Forelimb muscle (tissue), 1 donor: ENCODE measurements around the gene RPL10. TPM values are rescaled to one million over a fixed set of nuclear protein-coding genes. Genes with fewer than 3 reads are reported as not detected.
A peak's percentile ranks its signal among the peaks of the same experiment; 100 is the strongest.

ENCODE experiments used
- DNase-seq: peaks from one replicate; pipeline ENCODE4 v3.0.0-alpha.2; 2013; ENCODE audit warnings: low read depth
- polyA plus RNA-seq: library from polyadenylated mRNA; unstranded; fragments of 120-200 nt; gene quantifications from one replicate; pipeline ENCODE4 v1.2.1, GENCODE V29; 2013; ENCODE audit not compliant: insufficient read length

Gene RPL10
- polyA plus RNA-seq, 1 donor, result 6,186 TPM

DNA sequence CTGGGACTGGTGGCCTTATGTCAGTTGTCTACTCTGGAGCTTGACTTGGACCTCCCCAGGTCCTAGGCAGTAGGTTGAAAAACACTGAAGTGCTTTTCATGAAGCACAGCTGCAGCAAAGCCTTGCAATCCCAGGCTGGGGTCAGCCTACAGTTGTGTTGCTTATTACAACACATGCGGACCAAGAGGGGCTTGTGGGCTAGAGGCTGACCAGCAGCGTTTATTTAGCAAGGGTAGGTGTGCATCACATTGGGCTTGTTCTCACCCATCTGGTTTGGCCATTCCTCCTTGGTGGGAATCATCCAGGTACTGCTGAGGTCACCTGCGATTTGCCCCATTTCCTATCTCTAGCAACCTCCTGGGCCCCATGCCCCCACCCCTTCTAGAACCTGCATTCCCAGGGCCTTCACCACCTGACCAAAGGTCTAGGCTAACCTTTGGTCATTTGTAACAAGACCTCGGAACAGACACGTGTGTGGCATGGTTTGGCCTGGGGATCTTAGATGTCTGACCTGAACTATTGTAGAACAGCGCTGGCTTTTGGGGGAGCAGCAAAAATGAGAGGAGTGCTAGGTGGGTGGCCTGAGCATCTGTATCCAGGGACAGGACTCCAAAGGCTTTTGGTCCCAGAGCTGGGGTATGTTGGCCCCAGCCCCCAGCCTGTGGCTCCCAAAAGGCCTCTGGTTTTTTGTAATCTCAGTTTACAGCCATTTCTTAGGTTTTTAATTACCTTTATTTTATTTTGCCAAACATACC lies 3.0 kb downstream of the RPL10 start:
- no peak for DNase-seq

DNA sequence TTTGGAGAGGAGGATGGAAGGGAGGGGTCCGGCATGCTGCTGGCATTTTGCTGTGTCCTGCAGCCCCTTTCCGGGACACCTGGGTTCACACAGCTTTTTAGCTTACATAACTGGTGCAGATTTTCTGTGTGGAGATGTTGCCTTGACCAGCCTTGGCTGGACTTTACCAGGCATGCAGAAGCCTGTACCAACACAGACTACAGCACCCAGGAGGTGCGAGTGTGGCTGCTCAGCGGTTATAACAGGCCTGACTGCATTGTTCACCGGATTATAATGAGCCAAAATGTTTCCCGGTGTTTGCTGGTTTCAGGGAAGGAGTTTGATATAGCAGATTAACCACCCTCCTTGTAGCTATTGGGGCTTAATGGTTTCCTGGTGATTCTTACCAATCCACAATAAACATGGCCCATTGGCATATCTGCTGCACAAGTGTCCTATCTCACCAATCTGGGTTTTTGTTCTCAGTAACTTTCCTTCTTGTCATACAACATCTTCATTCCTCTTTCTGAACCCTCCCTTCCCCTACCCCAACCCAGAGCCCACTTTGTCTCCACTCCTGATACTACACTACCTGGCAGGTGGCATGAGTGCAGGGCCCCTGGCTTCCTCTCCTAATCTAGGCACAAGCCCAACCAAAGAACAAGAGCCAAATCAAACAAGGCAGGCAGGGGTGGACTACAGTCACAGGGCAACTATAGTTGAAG lies 3.9 kb downstream of the RPL10 start:
- no peak for DNase-seq

DNA sequence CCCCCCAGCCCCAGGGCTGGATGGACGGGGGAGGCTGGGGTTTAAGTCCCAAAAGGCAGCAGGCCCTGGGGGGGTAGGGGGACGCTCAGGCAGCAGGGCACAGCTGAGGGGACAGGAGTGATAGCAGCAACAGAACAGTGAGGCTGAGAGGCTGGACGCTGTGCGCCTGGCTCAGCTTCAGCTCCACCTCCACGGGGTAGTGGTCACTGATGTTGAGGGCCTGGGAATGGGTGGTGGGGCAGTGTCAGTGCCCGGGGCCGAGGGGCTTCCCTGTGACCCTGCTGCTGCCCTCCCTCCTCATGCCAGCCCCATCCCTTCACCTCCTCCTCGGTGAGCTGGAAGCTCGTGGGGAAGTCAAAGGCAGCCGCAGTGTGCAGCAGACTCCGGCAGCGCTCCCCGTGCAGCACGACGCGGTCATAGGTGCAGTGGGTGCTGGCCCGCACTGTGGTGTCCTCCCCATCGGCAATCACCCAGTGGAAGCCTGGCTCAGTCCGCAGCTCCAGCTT lies 4.5 kb downstream of the RPL10 start:
- no peak for DNase-seq

DNA sequence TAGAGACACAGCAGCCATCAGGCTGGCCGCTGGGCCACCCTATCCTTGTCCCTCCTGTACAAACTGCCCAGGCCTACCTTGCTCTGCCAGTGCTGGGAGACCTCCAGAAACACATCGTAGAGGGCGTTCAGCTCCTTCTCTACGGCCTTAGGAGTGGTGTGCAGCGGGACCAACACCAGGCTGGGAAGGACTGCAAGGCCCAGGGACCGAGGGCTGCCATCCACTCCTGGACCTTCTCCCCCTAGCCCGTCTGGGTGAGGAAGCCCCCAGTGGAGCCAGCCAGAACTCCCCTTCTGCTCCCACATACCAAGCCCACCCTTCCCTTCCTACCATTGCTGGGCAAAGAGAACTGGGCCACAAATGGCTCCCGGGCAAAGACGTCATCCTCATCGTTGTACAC lies 5.0 kb downstream of the RPL10 start:
- no peak for DNase-seq

DNA sequence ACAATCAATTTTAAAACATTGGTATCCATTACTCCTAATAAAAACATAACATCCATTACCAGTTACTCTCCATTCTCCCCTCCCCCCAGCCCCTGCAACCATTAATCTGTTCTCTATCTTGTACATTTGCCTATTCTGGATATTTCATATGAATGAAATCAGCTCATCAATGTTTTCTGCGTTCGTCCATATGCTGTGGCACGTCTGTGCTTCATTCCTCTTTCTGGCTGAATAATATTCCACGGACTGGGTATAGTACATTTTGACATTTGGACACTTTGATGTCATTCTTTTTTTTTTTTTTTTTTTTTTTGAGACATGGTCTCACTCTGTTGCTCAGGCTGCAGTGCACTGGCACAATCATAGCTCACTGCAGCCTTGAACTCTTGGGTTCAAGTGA lies 5.7 kb downstream of the RPL10 start:
- no peak for DNase-seq

DNA sequence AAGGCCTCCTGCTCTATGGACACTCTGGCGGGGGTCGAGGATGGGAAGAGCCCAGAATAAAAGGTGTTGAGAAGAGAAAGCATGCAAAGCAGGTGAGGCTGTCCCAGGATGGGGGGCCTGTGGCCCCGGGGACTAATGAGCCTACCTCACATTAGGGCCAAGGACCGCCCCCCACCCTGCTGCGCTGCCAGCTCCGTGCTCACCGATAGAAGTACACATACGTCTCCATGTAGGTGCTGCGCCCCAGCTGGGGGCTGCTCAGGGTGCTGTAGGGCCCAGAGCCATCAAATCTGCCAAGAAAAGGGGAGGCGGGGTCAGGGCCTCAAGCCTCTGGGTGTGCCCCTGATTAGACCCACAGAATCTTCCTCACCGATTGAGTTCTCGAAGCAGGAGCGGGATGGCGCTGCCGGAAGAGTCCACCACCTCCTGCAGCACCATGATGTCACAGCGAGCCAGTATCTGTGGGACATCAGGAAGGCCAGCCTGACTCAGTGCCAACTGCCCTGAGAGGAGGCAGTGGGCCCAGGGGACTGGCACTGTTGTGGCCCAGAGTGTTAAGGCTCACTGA lies 6.5 kb downstream of the RPL10 start:
- DNase-seq, result no peak

DNA sequence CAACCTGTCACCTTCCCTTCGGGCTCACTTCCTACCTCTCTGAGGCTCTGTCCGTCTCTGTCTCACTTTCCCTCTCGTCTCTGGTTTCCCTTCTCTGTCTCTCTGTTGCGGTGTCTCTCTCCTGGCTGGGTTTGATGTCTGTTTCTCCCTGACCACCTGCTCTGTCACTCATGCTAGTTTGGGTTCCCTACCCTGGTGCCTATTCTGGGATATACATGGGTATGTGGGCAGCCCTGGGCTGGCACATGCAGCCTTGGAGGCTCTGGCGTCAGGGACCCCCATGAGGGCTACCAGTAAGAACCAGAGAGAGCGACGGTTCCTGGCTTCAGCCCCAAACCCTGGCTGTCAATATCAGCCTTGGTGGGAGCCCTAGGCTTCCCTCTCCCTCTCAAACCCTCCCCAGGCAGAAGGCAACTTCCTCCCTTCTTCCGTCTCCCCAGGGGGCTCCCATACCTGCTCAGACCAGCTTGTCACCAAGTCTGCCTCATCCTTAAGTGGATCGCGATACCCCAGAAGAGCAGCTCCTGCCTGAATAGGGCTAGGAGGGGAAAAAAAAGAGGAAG lies 10.6 kb downstream of the RPL10 start:
- DNase-seq, result no peak

DNA sequence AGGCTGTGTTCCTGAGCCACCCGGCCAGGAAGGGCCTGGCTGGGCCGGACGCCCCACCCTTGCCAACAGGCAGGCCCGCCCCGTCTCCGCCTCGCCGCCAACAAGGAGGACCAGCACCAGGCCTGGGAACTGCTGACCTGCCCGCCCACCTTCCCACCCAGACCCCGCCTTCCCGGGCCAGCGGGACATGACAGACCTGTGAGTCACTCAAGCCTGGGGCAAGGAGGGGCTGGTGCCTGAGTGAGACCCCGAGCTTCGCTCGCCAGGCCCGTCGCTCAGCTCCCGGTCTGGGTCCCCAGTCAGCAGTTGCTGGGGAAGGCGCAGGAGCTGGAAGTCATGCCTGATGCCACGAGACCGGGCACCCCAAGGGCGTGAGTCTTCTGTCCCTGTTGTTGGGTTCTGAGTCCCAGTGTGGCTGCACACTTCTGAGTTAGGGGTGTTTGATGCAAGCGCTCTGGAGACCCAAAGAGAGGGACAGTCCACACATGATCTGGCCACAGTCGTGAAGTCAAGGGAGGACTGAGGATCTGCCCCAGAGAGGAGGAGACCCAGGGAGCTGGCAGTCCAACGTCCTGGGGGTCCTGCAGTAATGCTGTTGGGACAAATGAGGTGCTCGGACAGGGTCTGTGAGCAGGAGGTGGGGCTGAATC lies 11.2 kb downstream of the RPL10 start, which contains the start of gene DNASE1L1:
Gene DNASE1L1 (minus strand): TSS at position 33 of the 650 bp plus-strand sequence. CDS start 3,686 bp downstream, outside the sequence.
- DNase-seq, result no peak

DNA sequence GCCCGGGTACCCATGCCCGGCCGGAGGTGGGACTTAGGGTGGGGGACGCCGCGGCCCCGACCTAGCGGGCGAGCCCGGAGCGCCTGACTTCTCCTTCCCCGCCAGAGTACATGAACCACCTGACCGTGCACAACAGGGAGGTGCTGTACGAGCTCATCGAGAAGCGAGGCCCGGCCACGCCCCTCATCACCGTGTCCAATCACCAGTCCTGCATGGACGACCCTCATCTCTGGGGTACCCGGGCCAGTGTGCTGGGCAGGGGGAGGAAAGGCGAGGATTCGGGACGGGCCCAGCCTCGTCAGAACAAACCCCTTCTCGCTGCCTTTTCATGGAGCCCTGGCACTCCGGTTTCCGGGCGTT lies 13.8 kb downstream of the RPL10 start:
- DNase-seq, result no peak

DNA sequence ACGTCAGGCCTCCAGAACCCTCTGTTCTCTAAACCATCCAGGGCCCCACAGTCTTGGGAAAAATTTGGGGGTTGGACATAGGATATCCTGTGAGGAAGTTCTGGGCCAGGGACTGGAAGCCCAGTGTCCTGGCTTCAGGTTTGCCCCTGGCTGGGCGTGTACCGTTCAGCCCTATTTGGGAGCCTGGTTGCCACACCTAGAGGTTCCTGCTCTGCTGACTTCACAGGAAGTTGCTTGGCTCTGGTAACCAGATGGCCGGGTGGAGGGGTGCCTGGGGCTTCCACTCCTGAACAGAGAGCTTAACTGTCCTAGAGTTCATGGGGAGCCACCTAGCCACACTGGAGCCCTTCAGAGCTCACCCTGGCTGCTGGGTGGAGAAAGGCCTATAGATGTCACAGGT lies 14.3 kb downstream of the RPL10 start:
- no peak for DNase-seq

DNA sequence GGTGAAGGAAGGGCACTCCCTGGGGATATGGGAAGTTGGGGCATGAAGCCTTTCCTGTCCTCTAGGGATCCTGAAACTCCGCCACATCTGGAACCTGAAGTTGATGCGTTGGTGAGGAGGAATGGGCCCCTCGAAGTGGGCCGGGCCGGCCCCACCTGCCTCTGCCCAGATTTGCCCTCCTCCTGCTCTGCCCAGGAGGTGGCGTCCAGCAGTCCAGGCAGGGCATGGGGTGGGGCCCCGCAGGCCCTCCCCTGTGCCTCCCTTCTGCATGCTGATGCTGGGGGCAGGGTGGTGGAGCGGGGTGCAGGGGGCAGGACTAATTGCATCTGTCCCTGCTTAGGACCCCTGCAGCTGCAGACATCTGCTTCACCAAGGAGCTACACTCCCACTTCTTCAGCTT lies 15.0 kb downstream of the RPL10 start:
- no peak for DNase-seq

DNA sequence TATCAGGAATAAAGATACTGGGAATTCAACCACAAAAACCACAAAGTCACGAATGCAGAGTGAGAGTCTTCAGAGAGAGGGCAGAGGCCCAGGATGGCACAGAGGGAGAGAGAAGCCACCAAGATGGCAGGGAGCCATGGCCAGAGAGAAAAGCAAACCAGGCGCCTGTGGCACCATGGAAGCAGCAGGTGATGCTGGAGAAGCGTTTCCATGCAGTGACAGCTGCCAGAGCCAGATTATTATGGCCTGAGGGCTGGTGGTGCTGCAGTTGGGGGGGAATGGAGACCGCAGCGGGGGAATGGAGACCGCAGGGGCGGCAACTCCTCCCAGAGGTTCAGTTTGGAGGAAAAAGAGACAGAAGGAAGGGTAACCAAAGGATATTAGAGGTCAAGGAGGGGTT lies 19.0 kb downstream of the RPL10 start:
- no peak for DNase-seq

DNA sequence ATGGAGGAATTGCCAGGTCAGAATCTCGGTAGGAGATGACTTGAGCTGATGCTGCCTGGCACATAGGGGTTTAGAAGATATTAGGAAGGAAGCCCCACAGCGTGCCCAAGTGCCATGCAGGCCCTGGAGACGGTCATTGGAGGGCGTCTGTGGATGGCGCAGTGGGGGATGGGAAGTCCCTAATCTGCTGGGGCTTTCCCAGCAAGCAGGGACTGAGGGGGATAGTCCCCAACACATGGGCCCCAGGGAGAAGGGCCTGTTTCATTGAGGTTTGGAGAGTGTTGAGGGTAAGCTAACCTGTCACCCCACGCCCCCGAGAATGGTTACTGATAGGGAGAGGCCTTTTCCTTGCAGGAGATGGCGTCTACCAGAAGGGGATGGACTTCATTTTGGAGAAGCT lies 21.0 kb downstream of the RPL10 start:
- DNase-seq, result no peak

DNA sequence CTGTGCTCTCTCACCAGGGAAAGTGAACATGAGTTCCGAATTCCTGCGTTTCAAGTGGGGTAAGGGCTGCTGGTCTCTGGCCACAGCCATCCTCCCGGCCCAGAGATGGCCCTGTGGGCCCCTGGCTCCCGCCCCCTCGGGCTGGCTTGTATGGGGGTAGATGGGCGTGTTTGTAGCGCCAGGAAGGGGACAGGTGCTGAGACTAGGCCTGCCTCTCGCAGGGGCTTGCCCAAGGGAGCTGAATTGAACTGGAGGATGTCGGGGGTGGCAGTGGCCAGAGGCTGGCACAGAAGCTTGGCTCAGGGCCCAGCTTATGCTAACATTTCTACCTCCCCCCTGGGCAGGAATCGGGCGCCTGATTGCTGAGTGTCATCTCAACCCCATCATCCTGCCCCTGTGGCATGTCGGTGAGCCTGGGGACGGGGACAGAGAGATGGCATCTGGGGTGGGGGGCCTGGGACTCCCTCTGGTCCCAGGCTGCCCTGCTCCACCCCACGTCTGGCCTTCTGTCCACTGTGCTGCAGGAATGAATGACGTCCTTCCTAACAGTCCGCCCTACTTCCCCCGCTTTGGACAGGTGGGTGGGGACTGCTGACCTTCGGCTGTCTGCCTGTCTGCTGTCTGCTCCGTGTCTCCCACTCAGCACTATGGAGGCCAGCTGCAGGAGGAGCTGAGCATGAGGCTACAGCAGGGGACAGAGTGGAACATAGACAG lies 21.7 kb downstream of the RPL10 start:
- no peak for DNase-seq

DNA sequence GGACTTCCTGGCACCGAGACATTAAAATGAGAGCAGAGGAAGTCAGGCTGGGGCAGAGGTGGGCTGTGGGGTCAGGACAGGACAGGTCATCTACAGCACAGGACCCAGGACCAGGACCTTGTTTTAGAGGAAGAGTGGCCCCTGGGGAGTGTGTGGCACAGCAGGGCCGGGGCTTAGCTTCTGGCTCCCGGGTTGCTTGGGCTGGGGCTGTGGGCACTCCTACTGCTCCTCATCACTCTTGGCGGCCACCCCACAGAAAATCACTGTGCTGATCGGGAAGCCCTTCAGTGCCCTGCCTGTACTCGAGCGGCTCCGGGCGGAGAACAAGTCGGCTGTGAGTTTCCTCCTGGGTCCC lies 22.2 kb downstream of the RPL10 start:
- no peak for DNase-seq

DNA sequence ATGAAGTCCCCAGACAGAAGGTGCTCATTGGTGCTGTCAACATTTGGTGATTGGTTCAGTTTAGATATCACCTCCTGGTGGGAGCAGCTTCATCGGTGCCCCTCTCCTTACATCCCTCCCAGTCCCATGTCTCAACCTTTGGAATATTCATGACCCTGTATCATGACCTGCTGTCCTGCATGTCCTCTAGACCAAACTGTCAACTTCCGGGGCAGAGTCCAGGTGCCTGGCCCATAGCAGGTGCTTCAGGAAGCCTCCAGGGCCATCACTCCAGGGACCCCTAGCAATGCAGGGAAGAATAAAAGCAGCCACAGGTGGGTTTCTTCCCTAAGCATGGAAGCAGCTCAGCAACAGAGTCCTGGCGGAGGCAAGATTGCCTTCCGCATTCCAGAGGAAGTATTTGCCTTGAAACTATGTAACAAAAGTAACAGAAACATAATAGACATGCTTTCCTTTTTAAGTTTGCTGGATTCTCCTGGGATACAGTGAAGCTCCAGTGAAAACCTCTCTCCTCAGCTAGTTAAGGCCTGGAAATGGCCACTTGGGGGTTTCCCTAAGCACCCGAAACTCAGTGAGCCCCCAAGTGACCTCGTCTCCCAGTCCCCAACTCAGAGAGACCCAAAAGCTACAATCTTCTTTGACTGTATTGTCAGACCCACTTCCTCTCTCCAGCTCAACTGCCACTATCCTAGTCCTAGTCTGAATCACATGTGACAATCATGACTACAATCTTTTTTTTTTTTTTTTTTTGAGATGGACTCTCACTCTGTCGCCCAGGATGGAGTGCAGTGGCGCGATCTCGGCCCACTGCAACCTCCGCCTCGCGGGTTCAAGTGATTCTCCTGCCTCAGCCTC lies 29.0 kb downstream of the RPL10 start:
- no peak for DNase-seq

DNA sequence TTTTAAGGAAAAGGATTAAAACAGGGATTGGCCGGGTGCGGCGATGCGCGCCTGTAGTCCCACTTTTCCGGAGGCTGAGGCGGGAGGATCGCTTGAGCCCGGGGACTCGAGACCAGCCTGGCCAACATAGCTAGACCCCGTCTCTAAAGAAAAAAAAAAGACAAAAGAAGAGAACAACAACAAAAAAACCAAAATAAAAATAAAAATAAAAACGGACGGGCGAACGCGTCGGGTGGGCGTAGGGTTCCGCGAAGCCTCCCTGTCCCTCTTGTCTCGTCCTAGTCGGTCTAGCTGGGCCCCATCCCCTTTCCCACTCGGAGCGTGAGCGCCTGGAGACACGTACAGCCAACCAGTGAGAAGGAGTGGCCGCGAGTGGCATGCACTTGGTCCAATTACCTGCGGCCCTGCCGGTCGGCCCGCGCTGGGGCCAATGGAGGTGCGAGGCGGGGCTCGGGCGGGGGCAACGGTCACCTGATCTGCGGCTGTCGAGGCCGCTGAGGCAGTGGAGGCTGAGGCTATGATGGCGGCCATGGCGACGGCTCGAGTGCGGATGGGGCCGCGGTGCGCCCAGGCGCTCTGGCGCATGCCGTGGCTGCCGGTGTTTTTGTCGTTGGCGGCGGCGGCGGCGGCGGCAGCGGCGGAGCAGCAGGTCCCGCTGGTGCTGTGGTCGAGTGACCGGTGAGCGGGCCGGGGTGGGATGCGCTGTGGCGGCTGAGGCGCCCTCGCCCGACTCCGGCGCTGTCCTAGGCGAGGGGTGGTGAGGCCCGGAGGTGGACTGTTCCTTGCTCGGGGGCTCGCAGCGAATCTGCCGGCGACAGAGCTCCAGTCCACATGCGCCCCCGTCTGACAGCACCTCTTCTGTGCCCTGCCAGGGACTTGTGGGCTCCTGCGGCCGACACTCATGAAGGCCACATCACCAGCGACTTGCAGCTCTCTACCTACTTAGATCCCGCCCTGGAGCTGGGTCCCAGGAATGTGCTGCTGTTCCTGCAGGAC lies 30.3 kb downstream of the RPL10 start, which contains the start of gene ATP6AP1:
Gene ATP6AP1 (plus strand): TSS at position 502 of the 996 bp plus-strand sequence. CDS start 16 bp downstream, at position 518.
- DNase-seq, result peak; percentile 72

DNA sequence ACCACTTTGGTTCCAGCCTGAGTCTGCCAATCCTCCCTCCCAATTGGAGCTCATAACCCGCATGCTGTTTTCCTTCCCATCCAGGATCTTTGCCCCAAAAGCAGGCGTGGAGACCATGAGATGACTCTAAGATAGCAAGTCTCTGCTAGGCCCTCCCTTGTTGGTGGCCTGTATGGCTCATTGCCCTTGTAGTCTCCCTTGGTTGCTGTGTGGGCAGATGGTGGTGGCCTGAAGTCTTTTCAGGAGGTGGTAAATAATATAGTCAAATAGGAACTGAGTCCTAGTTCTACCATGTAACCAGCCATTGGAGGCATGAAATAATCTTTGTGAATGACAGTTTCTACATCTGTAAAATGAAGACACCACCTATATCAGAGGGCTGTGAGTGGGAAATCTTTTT lies 31.5 kb downstream of the RPL10 start:
- no peak for DNase-seq

DNA sequence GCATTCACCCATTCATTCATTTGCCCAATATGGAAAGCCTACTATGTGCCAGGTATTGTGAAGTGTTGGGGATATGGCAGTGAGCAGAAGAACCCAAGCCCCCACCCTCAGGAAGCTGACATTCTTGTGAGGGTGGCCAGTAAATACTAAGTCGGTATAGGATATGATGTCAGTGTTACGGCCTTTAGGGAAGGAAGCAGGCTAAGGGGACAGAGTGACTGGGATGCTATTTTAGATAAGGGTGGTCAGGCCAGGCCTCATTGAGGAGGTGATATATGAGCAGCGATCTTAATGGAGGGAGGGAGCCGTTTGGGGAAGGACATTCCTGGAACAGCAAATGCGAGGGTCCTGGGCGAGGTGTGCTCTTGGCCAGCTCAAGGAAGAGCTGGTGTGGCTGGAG lies 32.3 kb downstream of the RPL10 start:
- DNase-seq, result no peak
